CD4-positive, alpha-beta T cell treated with Interferon gamma for 1 hour (primary cell): ENCODE results near the gene XAF1.
A peak's percentile ranks its signal among the peaks of the same experiment; 100 is the strongest.
"Not testable (repeated sequence)": the region's sequence is repeated elsewhere in the genome, so short reads cannot be mapped to it uniquely, and the experiment has no call there.

Source experiments
- DNase-seq: peaks from one replicate; pipeline ENCODE4 v3.0.0-alpha.2; 2020

The XAF1 gene, protein sequence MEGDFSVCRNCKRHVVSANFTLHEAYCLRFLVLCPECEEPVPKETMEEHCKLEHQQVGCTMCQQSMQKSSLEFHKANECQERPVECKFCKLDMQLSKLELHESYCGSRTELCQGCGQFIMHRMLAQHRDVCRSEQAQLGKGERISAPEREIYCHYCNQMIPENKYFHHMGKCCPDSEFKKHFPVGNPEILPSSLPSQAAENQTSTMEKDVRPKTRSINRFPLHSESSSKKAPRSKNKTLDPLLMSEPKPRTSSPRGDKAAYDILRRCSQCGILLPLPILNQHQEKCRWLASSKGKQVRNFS

DNA sequence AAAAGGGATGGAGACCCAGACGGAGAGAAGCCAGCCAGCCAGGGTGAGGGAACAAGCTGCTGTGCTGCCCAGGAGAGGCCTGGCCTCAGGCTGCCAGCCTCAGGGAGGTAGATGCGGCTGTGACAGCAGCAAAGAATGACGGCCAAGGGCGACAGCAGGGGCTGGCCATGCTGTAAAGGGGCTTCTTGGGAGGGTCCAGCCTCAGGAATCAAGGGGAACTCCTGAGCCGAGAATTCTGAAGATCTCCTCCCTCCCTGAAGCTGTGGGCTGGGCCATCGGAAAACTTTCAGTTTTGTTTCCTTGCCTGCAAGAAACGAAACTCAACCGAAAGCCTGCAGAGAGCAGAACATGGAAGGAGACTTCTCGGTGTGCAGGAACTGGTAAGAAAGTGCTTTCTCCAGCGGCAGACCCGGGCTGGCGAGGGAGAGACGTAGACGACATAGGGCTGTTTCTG is at the start of gene XAF1:
Gene XAF1 (plus strand): TSS at position 316 of the 454 bp plus-strand sequence. CDS start 33 bp downstream, at position 349.
- DNase-seq, result peak; percentile 54

DNA sequence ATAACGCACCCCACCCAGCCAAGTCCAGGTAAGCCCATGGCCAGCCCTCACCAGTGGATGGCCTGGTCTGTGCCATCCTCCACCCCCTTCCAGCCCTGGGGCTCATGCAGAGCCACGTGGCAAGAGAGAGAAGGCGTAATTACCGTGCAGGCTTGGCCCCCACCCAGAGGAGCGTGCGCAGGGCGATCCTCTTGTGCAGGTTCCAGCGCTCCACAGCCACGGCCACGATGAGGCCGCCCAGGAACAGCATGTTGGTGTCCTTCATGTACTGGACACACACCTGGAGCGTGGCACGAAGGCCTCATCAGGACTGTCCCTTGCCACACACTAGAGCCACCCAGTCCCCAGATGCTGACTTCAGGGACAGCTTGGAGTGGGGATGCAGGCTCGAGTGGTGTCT is 49.3 kb upstream of the XAF1 start:
- DNase-seq, result no peak

DNA sequence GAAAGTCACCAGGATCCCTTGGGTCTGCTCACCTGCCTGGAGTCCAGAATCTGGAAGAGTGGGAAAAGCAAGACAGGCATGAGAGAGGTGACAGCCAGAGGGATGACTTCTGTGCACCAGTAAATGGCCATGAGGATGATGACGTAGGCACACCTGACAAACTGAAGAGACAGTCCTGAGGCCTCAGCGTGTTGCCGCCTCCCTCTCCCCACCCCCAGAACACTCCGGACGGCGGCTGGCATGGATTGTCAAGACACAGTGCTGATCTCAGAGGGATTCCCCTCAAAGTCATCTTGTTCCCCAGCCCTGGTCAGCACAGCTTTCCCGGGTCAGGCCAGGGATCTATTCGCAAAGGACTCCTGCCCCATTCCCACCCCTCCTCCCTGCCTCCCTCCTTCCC is 48.9 kb upstream of the XAF1 start:
- DNase-seq, result no peak

DNA sequence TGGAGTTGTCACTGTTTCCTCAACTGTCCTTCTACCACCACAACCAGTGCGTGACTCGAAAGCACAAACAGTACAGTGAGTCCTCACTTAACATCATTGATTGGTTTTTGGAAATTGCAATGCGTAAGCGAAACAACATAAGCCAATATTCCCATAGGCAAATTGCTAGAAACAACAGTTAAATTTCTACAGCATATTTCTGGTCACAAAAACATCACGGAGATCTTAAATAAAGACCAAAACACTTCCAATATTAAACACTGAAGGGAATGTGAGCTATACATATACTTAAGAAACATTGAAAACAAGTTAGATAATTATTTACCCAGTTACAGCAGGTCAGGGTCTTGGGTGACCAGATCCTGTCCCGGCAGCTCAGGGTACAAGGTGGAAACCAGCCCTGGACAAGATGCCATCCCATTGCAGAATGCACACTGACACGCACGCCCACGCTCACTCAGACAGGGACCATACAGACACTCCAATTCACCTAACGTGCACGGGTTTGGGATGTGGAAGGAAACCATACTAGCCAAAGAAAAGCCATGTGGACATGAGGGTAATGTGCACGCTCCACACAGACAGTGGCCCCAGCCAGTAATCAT is 47.4 kb upstream of the XAF1 start:
- no peak for DNase-seq

DNA sequence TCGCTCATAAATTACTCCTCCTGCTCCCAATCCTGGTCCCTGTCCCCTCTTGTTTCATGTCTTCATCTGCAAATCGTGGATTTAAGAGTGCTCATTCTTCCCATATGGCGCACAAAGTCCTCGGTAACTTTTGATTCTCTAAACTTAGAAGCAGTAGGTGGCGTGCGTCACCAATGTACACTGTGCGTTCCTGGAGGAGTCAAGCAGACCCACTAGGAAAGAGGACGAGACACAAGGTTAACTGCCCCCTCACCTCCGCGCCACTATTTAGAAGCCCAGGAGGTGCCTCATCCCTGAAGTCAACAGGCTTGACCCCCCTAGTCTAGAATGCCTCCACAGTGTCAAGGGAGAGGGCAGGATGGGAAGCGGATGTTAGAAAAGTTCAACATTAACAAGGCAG is 45.5 kb upstream of the XAF1 start:
- no peak for DNase-seq

DNA sequence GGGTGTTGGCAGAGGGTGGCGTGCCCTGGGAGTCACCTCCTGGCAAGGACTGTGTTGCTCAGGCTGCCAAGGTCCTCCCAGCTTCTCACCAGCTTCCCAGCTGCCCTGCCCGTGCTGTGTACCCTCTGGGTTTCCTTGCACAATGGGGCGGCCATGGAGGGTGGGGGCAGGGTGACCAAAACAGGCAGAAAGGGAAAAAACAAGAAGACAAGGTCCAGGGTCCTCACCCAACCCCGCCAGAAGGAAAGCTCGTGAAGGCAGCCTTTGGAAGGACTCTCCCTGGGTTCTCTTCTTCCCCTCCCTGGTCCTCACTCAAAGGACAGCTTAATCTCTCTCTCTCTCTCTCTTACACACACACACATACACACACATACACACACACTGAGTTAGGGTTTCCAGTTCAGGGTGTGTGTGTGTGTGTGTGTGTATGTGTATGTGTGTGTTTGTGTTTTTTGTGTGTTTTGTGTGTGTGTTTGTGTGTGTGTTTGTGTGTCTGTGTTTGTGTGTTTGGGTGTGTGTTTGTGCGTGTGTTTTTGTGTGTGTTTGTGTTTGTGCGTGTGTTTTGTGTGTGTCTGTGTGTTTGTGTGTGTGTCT is 44.7 kb upstream of the XAF1 start:
- no peak for DNase-seq

DNA sequence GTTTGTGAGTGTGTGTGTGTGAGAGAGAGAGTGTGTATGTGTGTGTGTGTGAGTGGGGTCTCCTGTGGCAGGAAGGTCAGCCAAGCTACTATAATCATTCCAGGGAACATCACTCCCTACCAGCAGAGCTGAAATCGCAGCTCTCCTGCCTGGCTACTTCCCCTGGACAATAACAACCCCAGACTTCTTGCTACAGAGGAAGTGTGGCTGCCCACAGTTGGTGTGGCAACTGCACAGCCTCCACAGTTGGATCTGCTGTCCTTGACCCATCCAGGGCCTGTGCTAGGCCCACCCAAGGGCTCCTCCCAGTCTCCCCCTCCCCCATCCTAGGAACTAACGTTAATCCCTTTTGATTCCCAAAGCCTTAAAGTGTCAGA is 44.2 kb upstream of the XAF1 start:
- no peak for DNase-seq

DNA sequence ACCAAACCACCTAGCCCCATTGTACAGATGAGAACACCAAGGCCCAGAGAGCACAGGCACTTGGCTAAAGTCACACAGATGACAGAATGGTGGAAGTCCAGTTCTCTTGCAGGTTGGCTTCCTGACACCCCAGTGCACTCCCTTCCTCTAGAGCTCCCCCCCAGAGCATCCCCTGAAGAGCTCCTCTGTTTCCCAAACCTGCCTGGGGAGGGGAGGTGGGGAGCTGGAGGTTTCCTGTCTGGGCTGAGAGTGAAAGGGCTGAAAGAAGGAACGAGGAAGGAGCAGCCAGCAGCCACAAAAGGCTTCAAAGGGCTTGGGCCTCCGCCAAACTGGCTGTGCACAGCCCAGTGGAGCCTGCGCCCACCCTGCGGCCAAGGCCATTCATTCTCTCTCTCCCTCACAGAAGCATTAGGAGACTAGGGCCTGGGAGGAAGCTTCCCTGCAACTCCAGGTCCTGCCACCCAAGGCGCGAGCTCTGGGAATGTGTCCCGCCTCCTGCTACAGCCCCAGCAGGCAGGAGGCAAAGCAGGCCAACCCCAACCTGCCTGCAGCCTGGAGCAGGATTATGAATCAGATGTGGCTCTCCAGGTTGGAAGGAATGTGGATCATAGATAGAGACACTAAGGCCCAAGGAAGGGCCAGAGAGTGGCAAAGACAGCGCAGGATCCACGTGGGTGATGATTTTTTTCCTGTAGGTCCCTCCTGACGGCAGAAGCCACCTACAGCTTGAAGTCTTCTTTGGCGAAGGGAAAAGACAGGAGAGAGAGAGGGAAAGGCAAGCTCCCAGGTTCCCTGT is 43.6 kb upstream of the XAF1 start:
- DNase-seq, result no peak

DNA sequence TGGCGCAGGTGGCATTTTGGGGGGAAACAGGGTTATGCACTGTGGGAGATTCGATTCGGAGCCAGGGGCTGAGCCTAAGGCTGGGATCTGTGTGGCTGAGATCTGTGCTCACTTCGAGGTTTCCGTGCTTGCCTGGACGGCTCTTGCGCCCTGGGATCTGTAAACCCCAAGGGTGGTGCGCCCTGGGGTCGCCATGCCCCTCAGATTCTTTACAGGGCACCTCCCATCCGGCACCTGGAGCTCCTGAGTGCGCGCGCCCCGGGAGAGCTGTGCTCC is 43.1 kb upstream of the XAF1 start:
- no peak for DNase-seq

DNA sequence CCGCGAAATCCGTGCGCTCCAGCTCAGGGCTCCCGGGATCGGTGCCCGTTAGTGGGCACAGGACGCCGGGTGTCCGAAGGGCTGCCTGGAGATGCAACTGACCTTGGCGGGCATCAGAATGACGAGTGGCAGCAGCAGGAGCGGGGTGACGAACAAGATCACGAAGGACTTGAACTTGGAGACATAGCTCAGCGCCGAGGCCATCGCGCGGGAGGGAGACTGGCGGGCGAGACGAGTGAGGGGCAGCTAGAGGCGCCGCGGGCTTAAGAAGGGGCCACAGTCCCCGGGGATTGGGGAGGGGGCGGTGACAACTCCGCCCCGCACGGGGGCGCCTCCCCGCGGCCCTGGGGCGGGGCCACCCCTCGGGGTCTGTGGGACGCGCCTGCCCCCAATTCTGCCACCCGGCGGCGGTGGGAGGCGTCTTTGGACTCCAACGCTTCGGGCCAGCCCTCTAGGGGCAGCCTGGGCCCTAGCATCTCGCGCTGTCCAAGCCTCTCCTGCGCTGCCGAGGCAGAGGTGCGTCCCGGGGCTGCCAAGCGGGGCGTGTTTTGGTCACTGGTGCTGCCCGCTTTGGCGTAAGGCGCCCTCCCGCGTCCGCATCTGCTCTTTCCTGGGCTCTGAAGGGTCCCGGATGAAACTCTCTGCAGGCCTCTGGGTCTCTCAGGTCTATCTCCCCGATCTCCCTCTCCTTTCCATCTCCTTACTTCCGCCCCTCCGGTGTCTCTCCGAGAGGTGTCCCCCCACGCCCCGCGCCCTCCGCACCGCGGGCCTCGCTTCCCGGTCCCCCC is 42.5 kb upstream of the XAF1 start, which contains the start of gene SLC13A5:
Gene SLC13A5 (minus strand): TSS at position 240 of the 788 bp plus-strand sequence. CDS start 36 bp downstream, at position 204.
- no peak for DNase-seq

DNA sequence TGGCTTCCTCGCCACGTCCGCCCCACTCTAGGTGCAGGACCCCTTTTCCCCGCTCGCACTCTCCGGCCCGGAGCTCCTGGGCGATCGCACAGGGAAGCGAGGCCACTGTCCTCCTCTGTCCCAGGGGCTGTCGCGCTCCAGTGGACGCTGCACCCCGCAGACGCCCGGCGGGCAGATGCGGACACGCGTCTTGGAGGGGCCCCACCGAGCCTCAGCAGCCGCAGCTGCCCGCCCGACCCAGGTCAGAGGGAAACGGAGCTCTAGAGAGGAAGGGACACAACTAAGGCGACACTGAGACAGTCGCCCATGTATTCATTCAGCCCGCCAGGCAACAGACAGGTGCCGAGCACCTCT is 42.0 kb upstream of the XAF1 start:
- DNase-seq, result no peak

DNA sequence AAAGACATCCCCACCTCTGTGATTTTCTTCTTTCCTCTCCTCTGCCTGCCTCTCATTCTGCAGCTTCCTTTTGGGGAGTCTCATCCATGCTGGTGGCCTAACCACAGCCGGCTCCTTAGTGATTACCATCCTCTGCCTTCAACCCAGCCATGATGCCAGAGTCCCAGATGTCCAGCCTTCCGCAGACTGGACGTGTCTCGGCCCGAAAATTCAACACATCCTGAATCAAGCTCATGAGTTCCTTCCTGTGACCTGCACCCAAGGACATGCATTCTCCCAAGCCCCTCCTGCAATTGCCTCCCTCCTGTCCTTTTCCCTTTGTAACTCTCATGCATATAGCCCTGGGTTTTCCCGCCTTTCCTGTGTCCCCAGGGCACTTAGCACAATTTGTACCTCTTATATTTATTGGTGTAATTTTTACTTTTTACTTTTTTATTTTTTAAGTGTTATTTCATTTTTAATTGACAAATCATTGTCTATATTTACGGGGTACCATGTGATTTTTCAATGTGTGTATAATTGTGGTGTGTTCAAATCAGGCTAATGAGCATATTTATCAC is 41.5 kb upstream of the XAF1 start:
- no peak for DNase-seq

DNA sequence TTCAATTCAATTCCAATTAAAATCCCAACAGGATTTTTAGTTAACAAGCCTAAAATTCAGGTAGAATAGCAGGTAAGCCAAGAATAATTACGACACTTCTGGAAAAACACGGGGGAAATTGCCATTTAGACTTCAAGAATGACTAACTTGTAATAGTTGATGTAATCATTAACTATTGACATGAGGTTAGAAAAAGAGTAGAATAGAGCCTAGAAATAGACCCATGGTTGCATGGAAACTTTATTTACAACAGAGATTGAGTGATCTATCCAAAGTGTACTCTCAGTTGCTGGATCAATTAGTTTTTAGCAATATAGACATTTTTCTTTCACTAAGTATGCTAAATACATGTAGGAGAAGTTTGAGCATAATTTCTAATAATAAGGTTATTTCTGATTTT is 39.1 kb upstream of the XAF1 start:
- DNase-seq, result no peak

DNA sequence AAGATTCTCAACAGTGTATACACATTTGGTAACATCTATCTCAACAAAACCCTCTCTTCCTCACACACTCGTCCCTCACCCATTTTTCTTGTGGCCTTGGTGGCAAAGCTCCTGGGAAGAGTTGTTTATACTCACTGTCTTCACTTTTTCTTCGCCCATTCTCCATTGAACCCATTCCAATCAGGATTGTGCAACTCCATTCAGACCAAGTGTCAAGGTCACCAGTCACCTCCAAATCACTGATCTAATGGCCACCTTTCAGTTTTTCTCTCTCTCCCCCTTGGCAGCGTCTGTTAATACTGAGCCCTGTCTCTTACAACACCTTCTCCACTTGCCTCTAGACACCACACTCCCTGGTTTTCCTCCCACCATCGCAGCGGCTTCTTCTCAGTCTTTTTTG is 34.1 kb upstream of the XAF1 start:
- no peak for DNase-seq

DNA sequence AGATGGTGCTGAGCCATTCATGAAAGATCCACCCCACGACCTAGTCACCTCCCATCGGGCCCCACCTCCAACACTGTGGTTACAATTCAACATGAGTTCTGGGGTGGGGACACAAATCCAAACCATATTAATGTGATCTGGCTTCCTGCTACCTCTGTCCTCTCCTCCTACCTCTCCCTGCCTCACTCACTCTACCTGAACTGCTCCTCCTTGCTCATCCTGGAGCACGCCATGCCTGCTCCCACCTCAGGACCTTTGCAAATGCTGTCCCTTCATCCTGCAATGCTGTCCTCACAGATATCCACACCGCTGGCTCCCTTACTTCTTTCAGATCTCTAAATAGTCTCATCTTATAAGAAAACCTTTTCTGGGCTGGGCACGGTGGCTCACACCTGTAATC is 31.8 kb upstream of the XAF1 start:
- DNase-seq, result no peak

DNA sequence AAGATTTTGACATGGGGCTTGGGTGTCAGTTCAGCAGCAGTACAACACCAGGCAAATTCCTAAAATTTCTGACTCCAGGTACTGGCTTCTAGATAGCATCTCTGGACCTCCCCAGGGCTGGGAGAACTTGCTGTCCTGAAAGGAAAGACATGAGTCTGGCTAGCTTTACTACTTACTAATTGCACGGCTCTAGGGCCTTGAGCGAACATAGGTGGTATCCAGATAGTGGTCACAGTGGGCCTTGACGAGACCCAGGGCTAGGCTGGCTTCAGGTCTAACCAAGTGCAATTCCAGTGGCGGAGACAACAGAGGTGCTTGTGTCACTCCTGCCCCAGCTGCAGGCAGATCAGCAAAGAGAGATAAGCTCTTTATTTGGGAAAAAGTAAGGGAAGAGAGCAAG is 26.3 kb upstream of the XAF1 start:
- DNase-seq, result no peak

DNA sequence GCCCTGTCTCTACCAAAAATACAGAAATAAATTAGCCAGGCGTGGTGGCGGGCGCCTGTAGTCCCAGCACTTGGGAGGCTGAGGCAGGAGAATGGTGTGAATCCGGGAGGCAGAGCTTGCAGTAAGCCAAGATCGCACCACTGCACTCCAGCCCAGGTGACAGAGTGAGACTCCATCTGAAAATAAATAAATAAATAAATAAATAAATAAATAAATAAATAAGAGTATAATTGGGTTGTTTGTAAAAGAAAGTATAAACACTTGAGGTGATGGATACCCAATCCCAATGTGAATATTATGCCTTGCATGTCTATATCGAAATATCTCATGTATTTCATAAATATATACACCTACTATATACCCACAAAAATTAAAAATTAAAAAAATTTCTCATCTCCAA is 9.2 kb upstream of the XAF1 start:
- not testable (repeated sequence) for DNase-seq

DNA sequence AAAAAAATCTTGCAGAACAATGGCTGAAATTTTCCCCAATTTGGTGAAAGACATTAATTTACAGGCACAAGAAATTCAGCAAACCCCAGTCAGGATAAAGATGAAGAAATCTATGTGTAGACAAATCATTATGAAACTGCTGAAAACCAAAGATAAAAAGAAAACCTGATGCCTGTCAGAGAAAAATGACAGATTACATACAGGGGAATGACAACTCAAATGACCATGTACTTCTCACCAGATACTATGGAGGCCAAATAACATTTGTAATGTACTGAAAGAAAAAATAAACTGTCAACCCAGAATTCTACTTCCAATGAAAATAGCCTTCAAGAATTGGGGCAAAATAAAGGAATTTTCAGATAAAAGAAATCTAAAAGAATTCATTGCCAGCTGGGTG is 7.2 kb upstream of the XAF1 start:
- no peak for DNase-seq

DNA sequence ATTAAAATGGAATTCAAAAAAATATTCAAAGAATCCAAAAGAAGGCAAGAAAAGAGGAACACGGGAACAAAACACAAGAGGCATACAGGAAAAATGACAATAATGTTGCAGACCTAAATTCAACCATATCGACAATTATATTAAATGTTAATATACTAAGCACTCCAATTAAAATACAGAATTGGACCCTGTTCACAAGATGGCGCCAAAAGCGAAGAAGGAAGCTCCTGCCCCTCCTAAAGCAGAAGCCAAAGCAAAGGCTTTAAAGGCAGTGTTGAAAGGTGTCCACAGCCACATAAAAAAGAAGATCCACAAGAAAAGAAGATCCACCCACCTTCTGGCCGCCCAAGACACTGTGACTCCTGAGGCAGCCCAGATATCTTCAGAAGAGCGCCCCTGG is 6.3 kb upstream of the XAF1 start:
- no peak for DNase-seq

DNA sequence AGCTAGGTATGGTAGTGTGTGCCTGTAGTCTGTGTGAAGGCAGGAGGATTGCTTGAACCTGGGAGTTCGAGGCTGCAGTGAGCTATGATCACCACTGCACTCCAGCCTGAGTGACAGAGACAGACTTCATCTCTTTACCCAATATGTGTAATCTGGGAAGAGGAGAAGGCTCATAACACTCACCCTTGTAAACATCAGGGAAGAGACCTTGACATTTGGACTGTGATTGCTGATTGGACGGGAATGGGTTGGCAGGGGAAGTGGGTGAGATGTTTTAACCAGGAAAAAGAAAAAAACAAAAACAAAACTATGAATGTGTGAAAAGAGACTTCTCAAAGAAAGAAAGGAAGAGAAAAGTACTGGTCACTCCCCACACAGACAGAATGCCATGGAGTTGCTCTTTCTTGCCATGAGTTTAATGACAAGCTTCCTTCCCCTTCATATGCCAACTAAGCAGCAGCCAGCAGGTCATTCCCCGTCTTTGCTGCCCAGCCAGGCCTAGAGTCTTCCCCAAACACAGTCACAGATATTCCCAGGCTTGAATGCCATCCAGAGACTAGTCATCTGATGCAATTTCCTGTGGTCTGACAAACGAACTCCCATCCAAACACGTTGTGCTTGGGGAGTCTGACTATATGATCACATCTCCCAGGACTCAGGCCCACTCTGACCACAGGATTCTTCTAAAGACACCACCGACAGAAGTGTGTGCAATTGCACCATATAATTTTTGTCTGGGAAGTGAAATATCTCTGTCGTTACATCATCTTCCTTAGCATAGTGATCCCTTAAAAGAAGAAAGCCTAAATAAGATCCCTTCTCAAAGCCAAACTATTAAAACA is 3.6 kb upstream of the XAF1 start:
- DNase-seq, result no peak

DNA sequence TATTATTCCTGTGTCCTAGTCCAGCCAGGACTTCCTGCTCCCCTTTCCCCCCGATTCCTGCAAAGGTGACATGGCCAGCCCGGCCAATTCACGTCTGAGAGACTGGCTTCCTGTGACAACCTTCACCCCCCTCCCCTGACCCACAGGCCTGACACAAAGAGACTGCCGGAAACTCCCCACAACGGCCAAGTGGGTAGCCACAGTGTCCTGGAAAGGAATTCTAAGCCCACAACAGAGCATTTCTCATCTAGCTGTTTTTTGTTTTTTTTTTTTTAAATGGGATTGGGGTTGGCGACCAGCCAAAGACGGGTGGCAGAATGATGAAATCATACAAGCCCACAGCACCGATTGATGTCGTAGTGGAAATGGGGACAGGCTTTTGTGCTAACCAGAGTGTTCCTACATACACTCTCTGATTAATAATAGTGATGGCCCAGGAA is 2.8 kb upstream of the XAF1 start:
- peak; percentile 43 for DNase-seq

DNA sequence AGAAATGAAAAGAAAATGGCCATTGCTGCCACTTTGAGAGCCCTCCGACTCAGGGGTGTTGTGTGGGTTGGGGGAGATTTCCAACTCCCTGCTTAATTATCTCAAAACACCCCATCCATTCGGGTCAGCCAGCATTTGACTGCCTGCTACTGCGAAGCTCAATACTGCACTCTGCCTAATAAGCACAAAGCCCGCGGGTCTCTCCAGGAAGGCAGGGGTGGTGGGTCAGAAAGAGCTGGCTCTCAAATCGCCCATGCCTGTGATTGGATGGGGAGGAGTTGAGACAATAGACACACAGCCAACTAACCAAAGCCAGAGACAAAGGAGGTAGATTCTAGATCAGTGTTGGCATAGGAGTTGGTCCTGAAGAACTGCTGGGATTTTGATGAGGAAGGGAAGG is 2.3 kb upstream of the XAF1 start:
- DNase-seq, result no peak
